CD4-positive, alpha-beta T cell treated with Interleukin-15 for 1 hour (primary cell): ENCODE data around the gene CHD6.

Experiments used
- DNase-seq: peaks from one replicate; pipeline ENCODE4 v3.0.0-alpha.2; 2020

CHD6 gene

DNA sequence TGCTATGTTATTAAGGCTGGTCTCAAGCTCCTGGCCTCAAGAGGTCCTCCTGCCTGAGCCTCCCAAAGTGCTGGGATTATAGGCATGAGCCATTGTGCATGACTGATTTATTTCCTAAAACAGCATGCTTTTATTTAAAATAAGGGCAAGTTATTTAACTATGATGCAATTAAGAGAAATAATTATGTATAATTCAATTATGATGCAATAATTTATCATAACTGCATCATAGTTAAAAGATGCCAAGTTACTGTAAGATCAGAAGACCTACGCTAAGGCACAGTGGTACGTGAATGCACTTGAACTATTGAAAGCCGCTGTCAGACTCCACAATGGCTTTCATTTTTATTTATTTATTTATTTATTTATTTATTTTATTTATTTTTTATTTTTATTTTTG is 227.3 kb downstream of the CHD6 start:
- no peak for DNase-seq

GRCh38 chr20:41387444-41387851 is 230.7 kb downstream of the CHD6 start:
- no peak for DNase-seq

GRCh38 chr20:41386502-41387427 is 231.4 kb downstream of the CHD6 start:
- DNase-seq: no peak

DNA sequence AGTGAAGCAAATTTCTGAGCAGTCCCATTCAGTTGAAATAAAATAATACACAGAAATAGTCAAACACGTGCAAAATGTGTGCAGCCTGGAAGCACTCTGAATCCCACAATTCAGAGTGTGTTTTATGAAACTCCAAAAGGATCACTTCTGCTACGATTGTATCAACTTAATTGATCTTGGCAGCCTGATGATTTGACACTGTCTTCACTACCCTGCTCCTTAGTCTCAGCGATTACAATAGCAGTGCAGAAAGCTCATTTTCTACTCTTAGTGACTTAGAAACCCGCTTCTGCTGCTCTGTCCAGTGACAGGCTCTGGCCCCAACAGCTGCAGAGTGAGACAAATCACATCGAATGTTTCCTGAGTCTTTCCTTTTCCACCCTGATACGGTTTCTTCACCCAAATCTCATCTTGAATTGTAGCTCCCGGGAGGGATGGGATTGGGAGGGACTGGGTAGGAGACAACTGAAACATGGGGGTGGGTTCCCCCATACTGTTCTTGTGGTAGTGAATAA is 235.3 kb downstream of the CHD6 start:
- no peak for DNase-seq

DNA sequence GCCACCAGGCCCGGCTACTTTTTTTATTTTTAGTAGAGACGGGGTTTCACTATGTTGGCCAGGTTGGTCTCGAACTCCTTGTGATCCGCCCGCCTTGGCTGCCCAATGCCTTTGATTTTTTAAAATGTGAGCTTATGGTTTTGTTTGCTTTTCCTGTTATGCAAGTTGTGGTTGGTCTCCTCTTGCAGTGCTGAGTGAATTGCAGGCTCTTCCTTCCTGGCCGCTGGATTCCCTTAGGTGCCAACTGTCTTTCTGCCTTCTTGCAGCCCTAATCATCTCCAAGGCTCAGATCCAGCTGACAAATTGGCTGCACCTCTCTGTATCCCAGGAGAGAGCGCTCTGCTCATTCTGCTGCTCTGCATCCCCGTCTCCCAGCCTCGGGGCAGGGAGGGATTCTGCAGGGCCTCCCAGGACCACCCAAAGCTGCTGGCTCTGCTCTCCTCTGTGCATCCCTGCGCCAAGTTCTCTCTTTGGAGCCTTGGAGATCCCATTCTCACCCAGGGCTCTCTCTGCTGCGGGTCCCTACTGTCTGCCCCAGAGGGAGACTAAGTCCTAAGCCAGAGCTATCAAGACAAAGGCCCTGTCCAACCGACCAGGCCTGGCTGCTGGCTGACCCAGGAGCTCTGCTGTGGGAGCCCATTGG is 237.5 kb downstream of the CHD6 start:
- DNase-seq: no peak

- no peak for DNase-seq
These were observed 238.6 kb downstream of the CHD6 start for GRCh38 chr20:41379551-41379950.

- no peak for DNase-seq
These were observed 240.9 kb downstream of the CHD6 start for GRCh38 chr20:41377275-41377674.

GRCh38 chr20:41376349-41376748 is 241.8 kb downstream of the CHD6 start:
- no peak for DNase-seq

GRCh38 chr20:41375846-41376245 is 242.3 kb downstream of the CHD6 start:
- DNase-seq: no peak

DNA sequence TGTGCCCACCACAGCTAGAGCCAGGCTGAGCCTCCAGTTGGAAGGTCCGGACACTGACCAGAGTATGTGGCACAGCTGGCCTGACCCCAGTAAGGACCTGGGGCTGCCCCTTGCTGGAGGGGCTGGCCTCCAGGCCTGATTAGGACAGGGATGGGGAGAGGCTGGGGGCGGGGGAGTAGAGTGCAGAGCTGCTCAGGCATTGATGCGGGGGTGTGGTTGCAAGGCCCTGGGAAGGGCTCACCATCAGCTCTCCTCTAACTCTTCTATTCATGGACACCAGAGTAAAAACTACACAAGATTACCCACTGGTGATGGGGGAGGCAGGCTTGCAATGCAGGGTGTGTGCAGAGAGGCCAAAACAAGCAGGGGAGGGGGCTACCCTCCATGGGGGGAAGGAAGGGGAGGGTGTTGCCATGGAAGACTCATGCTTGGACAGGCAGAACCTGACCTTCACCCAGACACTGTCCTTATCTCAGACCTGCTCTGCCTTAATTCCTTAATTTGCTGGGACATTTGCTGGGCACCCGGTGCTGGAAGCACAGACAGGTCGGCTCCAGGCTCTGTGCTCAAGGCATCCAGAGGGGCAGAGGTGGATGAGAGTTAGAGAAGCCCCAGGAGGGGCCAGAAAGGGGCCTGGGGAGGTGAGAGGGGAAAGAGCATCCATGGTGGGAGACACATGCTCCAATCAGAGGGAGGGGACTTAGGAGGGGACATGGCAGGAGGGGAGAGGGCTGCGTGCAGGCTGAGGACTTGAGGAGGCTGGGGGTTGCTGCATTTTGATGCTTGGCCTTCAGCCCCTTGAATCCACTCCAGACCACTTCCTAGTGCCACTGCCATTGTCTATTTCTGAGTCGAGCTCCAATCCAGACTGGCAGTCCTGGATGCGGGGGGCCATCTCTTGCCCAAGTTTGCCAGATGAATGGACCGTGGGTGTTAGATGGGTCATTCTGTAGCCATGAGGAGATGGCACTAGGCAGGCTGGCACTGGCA is 244.0 kb downstream of the CHD6 start:
- no peak for DNase-seq

GRCh38 chr20:41373251-41373783 is 244.9 kb downstream of the CHD6 start:
- DNase-seq: no peak

GRCh38 chr20:41371371-41371770 is 246.8 kb downstream of the CHD6 start:
- DNase-seq: no peak

- DNase-seq: no peak
These were observed 248.0 kb downstream of the CHD6 start for GRCh38 chr20:41370176-41370575.

GRCh38 chr20:41369673-41370072 is 248.5 kb downstream of the CHD6 start:
- no peak for DNase-seq

DNA sequence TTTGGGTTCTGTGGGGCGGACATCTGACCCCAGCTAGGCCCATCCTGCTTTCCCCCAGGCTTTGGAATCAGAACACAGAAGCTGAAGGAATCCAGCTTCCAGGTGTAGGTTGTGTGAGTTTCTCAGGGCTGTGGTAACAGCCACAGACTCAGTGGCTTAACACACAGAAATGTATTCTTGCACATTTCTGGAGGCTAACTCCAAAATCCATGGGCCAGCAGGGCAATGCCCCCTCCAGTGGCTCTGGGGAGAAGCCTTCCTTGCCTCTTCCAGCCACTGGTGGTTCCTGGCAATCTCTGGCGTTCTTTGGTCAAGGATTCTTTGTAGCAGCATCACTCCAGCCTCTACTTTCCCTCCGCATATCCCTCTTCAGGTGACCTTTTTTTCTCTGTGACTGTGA is 250.2 kb downstream of the CHD6 start:
- DNase-seq: no peak

DNA sequence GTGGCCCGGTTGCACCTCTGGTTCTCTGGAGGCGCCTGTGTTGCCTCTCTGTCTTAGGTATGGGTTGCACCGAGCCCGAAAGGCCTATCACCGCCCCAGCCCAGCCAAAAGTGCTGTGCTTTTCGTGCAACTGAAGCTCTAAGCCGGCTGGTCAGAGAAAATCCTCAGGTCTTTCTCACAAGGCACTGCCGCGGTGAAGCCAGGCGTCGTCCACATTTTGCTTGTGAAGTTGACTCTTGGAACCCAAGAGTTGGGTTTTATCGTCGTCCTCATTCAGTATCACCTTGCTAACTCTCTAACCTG is 250.8 kb downstream of the CHD6 start:
- no peak for DNase-seq

GRCh38 chr20:41366546-41367392 is 251.4 kb downstream of the CHD6 start, which contains the start of gene EMILIN3:
Gene EMILIN3 (minus strand): TSS chr20:41366818. CDS start chr20:41366634, 184 bp downstream.
- no peak for DNase-seq

DNA sequence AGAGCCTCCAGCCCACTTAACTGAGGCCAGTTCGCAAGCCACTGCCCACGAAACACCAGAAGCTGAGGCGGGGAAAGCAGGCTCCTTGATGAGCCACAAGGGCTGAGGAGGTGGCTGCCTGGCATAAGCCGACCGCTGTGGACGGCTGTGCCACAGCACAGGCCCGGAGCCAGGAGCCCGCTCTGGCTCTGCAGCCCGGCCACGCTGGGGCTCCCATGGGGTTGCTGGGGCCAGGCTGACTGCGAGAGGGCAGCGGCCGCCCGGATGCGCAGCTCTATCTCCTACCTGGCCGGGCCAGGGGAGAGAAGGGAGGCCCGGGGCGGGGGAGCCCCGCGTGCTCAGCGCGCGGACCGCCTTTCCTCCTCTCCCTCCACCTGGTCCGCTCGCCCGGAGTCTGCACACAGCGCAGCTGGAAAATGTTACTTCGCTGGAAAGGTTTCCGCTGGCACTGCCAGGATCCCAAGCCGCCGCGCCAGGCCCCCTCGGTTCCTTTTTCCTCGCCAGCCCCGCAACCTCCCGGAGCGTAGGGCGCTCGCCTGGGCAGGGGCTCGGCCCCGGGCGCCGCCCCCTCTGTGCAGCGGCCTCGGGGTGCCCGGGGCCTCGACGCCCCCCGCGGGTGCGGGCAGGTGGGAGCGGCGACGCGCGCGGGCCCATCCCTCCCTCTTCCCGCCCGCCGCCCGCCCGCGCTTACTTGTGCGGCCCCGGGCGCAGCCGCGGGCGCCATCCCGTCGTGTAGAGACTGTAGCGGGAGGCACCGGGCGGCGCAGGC is 252.2 kb downstream of the CHD6 start:
- no peak for DNase-seq

DNA sequence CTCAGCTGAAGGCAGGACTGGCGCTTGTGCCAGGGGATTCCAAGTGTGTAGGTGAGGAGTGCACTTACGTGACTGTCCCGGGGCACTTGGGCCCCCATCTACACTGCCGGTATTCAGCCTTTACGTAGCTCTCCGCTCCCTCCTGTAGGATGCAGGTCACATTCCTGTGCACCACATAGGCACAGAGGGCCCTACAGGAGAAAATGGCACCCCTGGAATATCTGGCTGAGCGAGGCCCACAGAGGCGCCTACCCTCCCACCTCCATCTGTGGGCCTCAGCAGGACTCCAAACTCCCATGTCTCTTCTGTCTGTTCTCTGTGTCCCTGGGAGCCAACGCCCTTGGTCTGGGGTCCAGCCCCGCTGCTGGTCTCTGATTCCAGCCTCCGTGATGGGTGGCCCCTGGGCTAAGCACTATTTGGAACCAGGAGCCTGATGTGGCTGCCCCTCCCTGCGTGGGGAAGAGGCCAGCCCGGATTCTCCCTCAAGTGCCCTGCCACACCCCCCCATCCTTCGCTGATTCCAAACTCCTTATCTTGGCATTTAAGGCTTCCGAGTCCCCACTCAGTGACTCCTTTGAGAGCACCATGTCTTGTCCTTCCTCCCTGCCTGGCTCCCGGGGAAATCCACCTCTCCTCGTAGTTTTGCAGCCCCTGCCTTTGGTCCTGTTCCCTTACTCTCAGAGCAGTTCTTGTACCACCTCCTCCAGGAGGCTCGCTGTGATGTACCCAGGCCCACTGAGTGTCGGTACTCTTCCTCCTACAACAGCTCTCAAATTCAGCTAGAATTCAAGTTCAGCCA is 253.0 kb downstream of the CHD6 start:
- DNase-seq: no peak

GRCh38 chr20:41364236-41364855 is 253.8 kb downstream of the CHD6 start:
- DNase-seq: no peak
